Measurements from ENCODE around the gene C2orf72. TPM values are rescaled to one million over a fixed set of nuclear protein-coding genes. Genes with fewer than 3 reads are reported as not detected.

C2orf72 gene
- total RNA-seq, 1 donor from 2014 or later, result 20.5 TPM

- Histone ChIP-seq H3K9me3 (no peaks in the 10 kb centered on the region), H3K4me1 (no peaks in the 10 kb centered on the region), H3K4me3 (no peak overlapping the region), H3K36me3 (peaks cover 76 to 82% of the 10 kb centered on the region in 2 donors), H3K27ac (no peak overlapping the region), H3K27me3 (no peaks in the 10 kb centered on the region)
- TF ChIP-seq CTCF (IDR thresholded peaks at IDR 0.05), result no peak
- intact Hi-C loops (cut with DNase I), result no loop called here
- no peak for DNase-seq (ENCODE audit: low spot score in 2 of 2)
Measured at GRCh38 chr2:231068525-231069222, 31.4 kb downstream of the C2orf72 start.

- TF ChIP-seq CTCF (IDR thresholded peaks at IDR 0.05), result no peak
- intact Hi-C loops (cut with DNase I), result no loop called here
- Histone ChIP-seq H3K27ac (no peak overlapping the region), H3K4me3 (no peak overlapping the region), H3K4me1 (no peaks in the 10 kb centered on the region), H3K9me3 (no peaks in the 10 kb centered on the region), H3K36me3 (peaks cover 67 to 75% of the 10 kb centered on the region in 2 donors), H3K27me3 (no peaks in the 10 kb centered on the region)
- DNase-seq (ENCODE audit: low spot score in 2 of 2), result no peak
Measured at GRCh38 chr2:231069379-231070054, 32.2 kb downstream of the C2orf72 start.

GRCh38 chr2:231084565-231084964 lies 47.2 kb downstream of the C2orf72 start:
- intact Hi-C loops (cut with DNase I), result no loop called here
- Histone ChIP-seq H3K27ac (no peak overlapping the region), H3K36me3 (peaks cover 85 to 96% of the 10 kb centered on the region in 2 donors), H3K4me1 (no peaks in the 10 kb centered on the region), H3K27me3 (no peaks in the 10 kb centered on the region), H3K9me3 (no peaks in the 10 kb centered on the region), H3K4me3 (no peak overlapping the region)
- no peak for TF ChIP-seq CTCF (IDR thresholded peaks at IDR 0.05)
- DNase-seq (ENCODE audit: low spot score in 2 of 2), result no peak

GRCh38 chr2:231088754-231089153 lies 51.4 kb downstream of the C2orf72 start:
- no peak overlapping the region for H3K27ac ChIP-seq
- no peak overlapping the region for H3K4me3 ChIP-seq
- intact Hi-C loops (cut with DNase I), result no loop called here
- no peak for TF ChIP-seq CTCF (IDR thresholded peaks at IDR 0.05)
- no peaks in the 10 kb centered on the region for H3K27me3 ChIP-seq
- H3K9me3 ChIP-seq, result no peaks in the 10 kb centered on the region
- H3K36me3 ChIP-seq, result peaks cover 48 to 65% of the 10 kb centered on the region in 2 donors
- no peak for DNase-seq (ENCODE audit: low spot score in 2 of 2)
- H3K4me1 ChIP-seq, result no peaks in the 10 kb centered on the region

- H3K9me3 ChIP-seq, result peaks cover 0 to 3% of the 10 kb centered on the region in 2 donors
- intact Hi-C loops (cut with DNase I), result no loop called here
- peaks cover 20 to 37% of the 10 kb centered on the region in 2 donors for H3K36me3 ChIP-seq
- H3K4me3 ChIP-seq, result no peak overlapping the region
- H3K27ac ChIP-seq, result no peak overlapping the region
- TF ChIP-seq CTCF (IDR thresholded peaks at IDR 0.05), result no peak
- DNase-seq (ENCODE audit: low spot score in 2 of 2), result no peak
- no peaks in the 10 kb centered on the region for H3K4me1 ChIP-seq
- no peaks in the 10 kb centered on the region for H3K27me3 ChIP-seq
Measured at GRCh38 chr2:231093933-231094332, 56.6 kb downstream of the C2orf72 start.
